ENCODE results near the gene OR56A5.

The OR56A5 gene

GRCh38 chr11:5931061-5931460 lies 37.2 kb downstream of the OR56A5 start:
- DNase-seq: no peak

- no peak for DNase-seq
Measured at GRCh38 chr11:5930614-5931013, 37.7 kb downstream of the OR56A5 start.

- no peak for DNase-seq
Measured at GRCh38 chr11:5929571-5930368, 38.5 kb downstream of the OR56A5 start.

- no peak for DNase-seq
Measured at GRCh38 chr11:5928811-5929210, 39.5 kb downstream of the OR56A5 start.

GRCh38 chr11:5928271-5928670 lies 40.0 kb downstream of the OR56A5 start:
- DNase-seq: no peak

GRCh38 chr11:5923794-5924193 lies 44.5 kb downstream of the OR56A5 start:
- no peak for DNase-seq

GRCh38 chr11:5923427-5923776 lies 44.9 kb downstream of the OR56A5 start:
- DNase-seq: no peak

GRCh38 chr11:5922749-5923426 lies 45.4 kb downstream of the OR56A5 start:
- DNase-seq: no peak

Measured in activated effector memory CD4-positive, alpha-beta T cell treated with Interleukin-2 at 50 U/mL for 16 hours (primary cell).